ENCODE data around the gene RPS26.
A peak's percentile ranks its signal among the peaks of the same experiment; 100 is the strongest.

RPS26 gene

DNA sequence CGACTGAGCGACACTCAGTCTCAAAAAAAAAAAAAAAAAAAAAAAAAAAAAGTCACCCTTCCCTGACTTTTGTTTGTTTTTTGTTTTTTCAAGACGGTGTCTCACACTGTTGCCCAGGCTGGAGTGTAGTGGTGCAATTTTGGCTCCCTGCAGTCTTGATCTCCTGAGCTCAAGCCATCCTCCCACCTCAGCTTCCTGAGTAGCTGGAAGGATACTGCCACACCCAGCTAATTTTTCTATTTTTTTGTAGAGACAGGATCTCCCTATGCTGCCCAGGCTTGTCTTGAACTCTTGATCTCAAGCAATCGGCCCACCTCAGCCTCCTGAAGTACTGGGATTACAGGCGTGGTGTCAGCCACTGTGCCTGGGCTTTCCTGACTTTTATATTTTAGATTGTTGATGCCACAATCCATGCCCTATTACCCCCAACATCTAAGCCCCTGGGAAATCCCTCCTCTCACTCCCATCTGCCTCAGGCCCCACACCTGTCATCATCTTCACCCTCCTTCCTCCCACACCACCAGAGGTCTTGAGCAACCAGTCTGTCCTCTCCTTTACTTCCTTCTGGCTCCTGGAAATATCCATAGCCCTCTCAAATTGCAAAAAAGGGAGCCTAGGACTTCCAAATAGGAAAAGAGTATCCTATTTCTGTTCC, 13.1 kb upstream of the RPS26 start:
- no peak for DNase-seq
- Histone ChIP-seq H3K27me3 (no peaks in the 10 kb centered on the region), H3K9me3 (no peaks in the 10 kb centered on the region), H3K4me3 (no peak overlapping the region), H3K27ac (no peak overlapping the region), H3K36me3 (peaks cover 26 to 61% (median 52%) of the 10 kb centered on the region in 3 donors), H3K4me1 (no peaks in the 10 kb centered on the region)
- TF ChIP-seq, protein P1, sequence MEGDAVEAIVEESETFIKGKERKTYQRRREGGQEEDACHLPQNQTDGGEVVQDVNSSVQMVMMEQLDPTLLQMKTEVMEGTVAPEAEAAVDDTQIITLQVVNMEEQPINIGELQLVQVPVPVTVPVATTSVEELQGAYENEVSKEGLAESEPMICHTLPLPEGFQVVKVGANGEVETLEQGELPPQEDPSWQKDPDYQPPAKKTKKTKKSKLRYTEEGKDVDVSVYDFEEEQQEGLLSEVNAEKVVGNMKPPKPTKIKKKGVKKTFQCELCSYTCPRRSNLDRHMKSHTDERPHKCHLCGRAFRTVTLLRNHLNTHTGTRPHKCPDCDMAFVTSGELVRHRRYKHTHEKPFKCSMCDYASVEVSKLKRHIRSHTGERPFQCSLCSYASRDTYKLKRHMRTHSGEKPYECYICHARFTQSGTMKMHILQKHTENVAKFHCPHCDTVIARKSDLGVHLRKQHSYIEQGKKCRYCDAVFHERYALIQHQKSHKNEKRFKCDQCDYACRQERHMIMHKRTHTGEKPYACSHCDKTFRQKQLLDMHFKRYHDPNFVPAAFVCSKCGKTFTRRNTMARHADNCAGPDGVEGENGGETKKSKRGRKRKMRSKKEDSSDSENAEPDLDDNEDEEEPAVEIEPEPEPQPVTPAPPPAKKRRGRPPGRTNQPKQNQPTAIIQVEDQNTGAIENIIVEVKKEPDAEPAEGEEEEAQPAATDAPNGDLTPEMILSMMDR (IDR thresholded peaks at IDR 0.05) = no peak
- intact Hi-C loops (cut with DNase I; ENCODE audit: low total_unique reads) = loop anchor here (5.0 kb wide), 1 partner anchor 36 kb away; no protein-coding TSS in a partner anchor

DNA sequence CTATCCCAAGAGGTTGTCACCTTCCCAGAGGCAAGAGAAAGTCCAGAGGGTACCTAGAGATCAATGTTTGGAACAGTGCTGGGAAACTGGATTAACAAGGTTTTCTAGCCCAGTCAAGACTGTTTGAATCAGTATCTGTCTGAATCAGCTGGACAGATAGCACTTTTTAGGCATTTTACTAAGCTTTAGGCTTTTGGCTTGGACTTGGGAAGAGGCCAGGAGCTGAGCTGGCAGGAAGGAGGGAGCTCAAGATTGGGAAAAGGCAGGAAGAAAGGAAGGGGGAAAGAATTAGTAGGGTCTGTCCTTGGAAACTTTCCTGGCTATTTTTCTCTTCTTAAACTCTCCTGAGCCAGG, 12.6 kb upstream of the RPS26 start:
- TF ChIP-seq, protein P1 (IDR thresholded peaks at IDR 0.05) = no peak

DNA sequence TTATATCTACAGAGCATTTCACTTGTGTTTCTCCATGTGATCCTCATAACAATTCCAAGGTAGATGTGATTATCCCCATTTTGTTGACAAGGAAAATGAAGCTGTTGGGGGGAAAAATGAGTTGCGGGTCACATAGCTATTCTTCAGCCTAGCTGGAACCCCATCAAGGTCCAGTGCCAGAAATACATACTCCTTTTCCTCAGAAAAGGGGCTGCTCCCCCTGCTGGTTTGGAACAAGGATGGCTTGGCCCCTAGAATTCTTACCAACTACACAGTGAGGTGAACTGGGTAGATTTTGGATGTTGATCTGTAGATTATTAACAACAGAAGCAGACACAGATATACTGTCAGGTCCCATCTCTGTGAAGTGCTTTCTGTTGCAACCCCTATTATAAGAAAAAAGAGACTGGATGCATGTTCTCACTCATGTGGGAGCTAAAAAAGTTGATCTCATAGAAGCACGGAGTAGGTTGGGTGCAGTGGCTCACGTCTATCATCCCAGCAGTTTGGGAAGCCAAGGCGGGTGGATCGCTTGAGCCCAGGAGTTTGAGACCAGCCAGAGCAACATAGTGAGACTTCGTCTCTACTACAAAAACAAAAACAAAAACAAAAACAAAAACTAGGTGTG, 11.9 kb upstream of the RPS26 start:
- TF ChIP-seq, protein P1 (IDR thresholded peaks at IDR 0.05) = peak; percentile 55 to 57
- Histone ChIP-seq H3K9me3 (no peaks in the 10 kb centered on the region), H3K4me1 (no peaks in the 10 kb centered on the region), H3K27ac (no peak overlapping the region), H3K36me3 (peaks cover 30 to 70% (median 60%) of the 10 kb centered on the region in 3 donors), H3K4me3 (no peak overlapping the region), H3K27me3 (no peaks in the 10 kb centered on the region)
- intact Hi-C loops (cut with DNase I; ENCODE audit: low total_unique reads) = loop anchor here (5.0 kb wide), 1 partner anchor 37 kb away; no protein-coding TSS in a partner anchor
- no peak for DNase-seq

More for the DNA sequence above, 12.6 kb upstream of the RPS26 start:
- H3K36me3 ChIP-seq = peaks cover 29 to 66% (median 57%) of the 10 kb centered on the region in 3 donors
- no peaks in the 10 kb centered on the region for H3K4me1 ChIP-seq
- no peaks in the 10 kb centered on the region for H3K27me3 ChIP-seq
- DNase-seq = no peak
- intact Hi-C loops (cut with DNase I; ENCODE audit: low total_unique reads) = loop anchor here (5.0 kb wide), 1 partner anchor 37 kb away; no protein-coding TSS in a partner anchor
- H3K27ac ChIP-seq = no peak overlapping the region
- no peak overlapping the region for H3K4me3 ChIP-seq
- H3K9me3 ChIP-seq = no peaks in the 10 kb centered on the region

DNA sequence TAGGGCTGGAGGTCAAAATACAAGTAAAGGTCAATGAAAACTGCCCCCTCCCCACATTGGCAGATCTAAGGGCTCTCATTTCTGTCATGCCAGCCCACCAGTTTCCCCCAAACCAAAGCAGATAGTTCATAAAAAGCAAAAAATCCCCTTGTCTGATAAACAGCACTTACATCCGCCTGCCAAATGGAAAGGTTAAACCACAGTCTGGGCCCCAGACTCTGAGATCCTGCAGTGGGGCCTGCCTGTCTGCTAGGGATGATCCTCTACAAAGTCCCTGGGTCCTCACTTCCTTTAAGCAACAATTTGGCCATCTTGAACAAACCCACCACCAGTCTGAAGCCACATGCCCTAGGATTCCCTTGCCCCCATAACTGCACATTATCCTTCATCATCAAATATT, 9.7 kb upstream of the RPS26 start:
- Histone ChIP-seq H3K9me3 (no peaks in the 10 kb centered on the region), H3K27ac (no peak overlapping the region), H3K27me3 (no peaks in the 10 kb centered on the region), H3K36me3 (peaks cover 39 to 72% (median 66%) of the 10 kb centered on the region in 3 donors), H3K4me1 (no peaks in the 10 kb centered on the region), H3K4me3 (no peak overlapping the region)
- intact Hi-C loops (cut with DNase I; ENCODE audit: low total_unique reads) = no loop called here
- DNase-seq = no peak
- TF ChIP-seq, protein P1 (IDR thresholded peaks at IDR 0.05) = no peak

DNA sequence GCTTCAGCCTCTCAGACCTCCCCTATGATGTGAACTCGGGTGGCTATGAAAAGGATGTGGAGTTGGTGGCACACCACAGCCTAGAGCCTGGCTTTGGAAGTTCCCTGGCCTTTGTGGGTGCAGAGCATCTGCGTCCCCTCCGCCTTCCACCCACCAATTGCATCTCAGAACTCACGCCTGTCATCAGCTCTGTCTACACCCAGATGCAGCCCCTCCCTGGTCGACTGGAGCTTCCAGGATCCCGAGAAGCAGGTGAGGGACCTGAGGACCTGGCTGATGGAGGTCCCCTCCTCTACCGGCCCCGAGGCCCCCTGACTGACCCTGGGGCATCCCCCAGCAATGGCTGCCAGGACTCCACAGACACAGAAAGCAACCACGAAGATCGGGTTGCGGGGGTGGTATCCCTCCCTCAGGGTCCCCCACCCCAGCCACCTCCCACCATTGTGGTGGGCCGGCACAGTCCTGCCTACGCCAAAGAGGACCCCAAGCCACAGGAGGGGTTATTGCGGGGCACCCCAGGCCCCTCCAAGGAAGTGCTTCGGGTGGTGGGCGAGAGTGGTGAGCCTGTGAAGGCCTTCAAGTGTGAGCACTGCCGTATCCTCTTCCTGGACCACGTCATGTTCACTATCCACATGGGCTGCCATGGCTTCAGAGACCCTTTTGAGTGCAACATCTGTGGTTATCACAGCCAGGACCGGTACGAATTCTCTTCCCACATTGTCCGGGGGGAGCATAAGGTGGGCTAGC, 7.0 kb upstream of the RPS26 start:
- DNase-seq = no peak
- peaks cover 39 to 64% (median 59%) of the 10 kb centered on the region in 3 donors for H3K36me3 ChIP-seq
- H3K4me3 ChIP-seq = no peak overlapping the region
- no peaks in the 10 kb centered on the region for H3K27me3 ChIP-seq
- no peaks in the 10 kb centered on the region for H3K9me3 ChIP-seq
- no peaks in the 10 kb centered on the region for H3K4me1 ChIP-seq
- H3K27ac ChIP-seq = no peak overlapping the region
- intact Hi-C loops (cut with DNase I; ENCODE audit: low total_unique reads) = no loop called here
- TF ChIP-seq, protein P1 (IDR thresholded peaks at IDR 0.05) = no peak
